Omental fat pad (tissue), 4 donors: ENCODE data around the gene LAIR1. TPM values are rescaled to one million over a fixed set of nuclear protein-coding genes. Genes with fewer than 3 reads are reported as not detected.

Experiments used
- ATAC-seq: fragments of 150-250 bp; one replicate; pipeline ENCODE4 v1.9.1; 2016; ENCODE audit warnings: mild to moderate bottlenecking, moderate library complexity; ENCODE audit not compliant: low FRiP score
- DNase-seq: peaks from one replicate; pipeline ENCODE4 v3.0.0-alpha.2; 2019; ENCODE audit warnings: low spot score
- total RNA-seq, 4 donors: library from RNA; depleted of rRNA; stranded (reverse); fragments of >200 nt; gene quantifications; one replicate each; pipeline ENCODE4 v1.1.0, GENCODE V29; 2016
- TF ChIP-seq, protein P1 (sequence below), 3 donors: fragments of 450-650 bp; IDR thresholded peaks; one replicate each; pipeline ENCODE4 v1.5.1; 2016 to 2017; ENCODE audit warnings: antibody characterized with exemption in 3 of 3, mild to moderate bottlenecking in 3 of 3, moderate library complexity in 2 of 3

LAIR1 gene
- total RNA-seq, 4 donors from 2014 or later = 24.3 to 82.5 (median 37.0) TPM

GRCh38 chr19:54319892-54320670 is 44.6 kb downstream of the LAIR1 start:
- TF ChIP-seq, protein P1, sequence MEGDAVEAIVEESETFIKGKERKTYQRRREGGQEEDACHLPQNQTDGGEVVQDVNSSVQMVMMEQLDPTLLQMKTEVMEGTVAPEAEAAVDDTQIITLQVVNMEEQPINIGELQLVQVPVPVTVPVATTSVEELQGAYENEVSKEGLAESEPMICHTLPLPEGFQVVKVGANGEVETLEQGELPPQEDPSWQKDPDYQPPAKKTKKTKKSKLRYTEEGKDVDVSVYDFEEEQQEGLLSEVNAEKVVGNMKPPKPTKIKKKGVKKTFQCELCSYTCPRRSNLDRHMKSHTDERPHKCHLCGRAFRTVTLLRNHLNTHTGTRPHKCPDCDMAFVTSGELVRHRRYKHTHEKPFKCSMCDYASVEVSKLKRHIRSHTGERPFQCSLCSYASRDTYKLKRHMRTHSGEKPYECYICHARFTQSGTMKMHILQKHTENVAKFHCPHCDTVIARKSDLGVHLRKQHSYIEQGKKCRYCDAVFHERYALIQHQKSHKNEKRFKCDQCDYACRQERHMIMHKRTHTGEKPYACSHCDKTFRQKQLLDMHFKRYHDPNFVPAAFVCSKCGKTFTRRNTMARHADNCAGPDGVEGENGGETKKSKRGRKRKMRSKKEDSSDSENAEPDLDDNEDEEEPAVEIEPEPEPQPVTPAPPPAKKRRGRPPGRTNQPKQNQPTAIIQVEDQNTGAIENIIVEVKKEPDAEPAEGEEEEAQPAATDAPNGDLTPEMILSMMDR (IDR thresholded peaks at IDR 0.05) = no peak
- ATAC-seq (no peak), DNase-seq (no peak)

DNA sequence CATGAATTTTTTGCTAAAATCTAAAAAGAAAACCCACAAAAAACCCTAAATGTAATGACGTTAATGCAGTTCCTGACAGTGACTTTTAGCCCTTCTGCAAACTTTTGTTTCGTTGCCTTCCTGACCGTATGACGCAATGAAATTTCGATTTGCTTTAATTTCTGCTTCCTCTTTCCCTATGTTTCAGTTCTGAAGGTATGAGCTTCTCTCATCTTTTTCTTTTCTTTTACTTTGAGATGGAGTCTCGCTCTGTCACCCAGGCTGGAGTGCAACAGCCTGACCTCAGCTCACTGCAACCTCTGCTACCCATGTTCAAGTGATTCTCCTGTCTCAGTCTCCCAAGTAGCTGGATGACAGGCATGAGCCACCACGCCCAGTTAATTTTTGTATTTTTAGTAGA is 45.7 kb downstream of the LAIR1 start:
- no peak for ATAC-seq
- TF ChIP-seq, protein P1 (IDR thresholded peaks at IDR 0.05) = no peak
- DNase-seq = no peak

GRCh38 chr19:54317965-54318240 is 46.8 kb downstream of the LAIR1 start:
- ATAC-seq = no peak
- no peak for DNase-seq
- TF ChIP-seq, protein P1 (IDR thresholded peaks at IDR 0.05) = no peak

GRCh38 chr19:54317108-54317964 is 47.4 kb downstream of the LAIR1 start:
- ATAC-seq (no peak), DNase-seq (no peak)
- TF ChIP-seq, protein P1 (IDR thresholded peaks at IDR 0.05) = no peak

GRCh38 chr19:54316746-54317107 is 48.0 kb downstream of the LAIR1 start:
- DNase-seq (no peak), ATAC-seq (no peak)
- TF ChIP-seq, protein P1 (IDR thresholded peaks at IDR 0.05) = no peak

GRCh38 chr19:54315956-54316355 is 48.8 kb downstream of the LAIR1 start:
- TF ChIP-seq, protein P1 (IDR thresholded peaks at IDR 0.05) = no peak
- no peak for DNase-seq
- no peak for ATAC-seq
